22Rv1 (cell line): ENCODE data around the gene ANXA11.
"Not testable (repeated sequence)": the region's sequence is repeated elsewhere in the genome, so short reads cannot be mapped to it uniquely, and the experiment has no call there.

Experiments
- CTCF ChIP-seq: fragments of 450-650 bp; IDR thresholded peaks from 2 replicates; pipeline ENCODE4 v1.5.1; 2017; ENCODE audit warnings: mild to moderate bottlenecking
- ZFX ChIP-seq: fragments of 450-650 bp; IDR thresholded peaks from 2 replicates; pipeline ENCODE4 v1.6.1; 2017; ENCODE audit warnings: antibody characterized with exemption, borderline replicate concordance

- TF ChIP-seq CTCF, ZFX: not testable (repeated sequence)
Observed at GRCh38 chr10:80250399-80250798, 45.1 kb upstream of the ANXA11 start.
